Measurements from ENCODE around the gene IPCEF1.
"Not testable (repeated sequence)": the region's sequence is repeated elsewhere in the genome, so short reads cannot be mapped to it uniquely, and the experiment has no call there.

The IPCEF1 gene

GRCh38 chr6:154243793-154244750 lies 112.5 kb downstream of the IPCEF1 start:
- no peak for DNase-seq

DNA sequence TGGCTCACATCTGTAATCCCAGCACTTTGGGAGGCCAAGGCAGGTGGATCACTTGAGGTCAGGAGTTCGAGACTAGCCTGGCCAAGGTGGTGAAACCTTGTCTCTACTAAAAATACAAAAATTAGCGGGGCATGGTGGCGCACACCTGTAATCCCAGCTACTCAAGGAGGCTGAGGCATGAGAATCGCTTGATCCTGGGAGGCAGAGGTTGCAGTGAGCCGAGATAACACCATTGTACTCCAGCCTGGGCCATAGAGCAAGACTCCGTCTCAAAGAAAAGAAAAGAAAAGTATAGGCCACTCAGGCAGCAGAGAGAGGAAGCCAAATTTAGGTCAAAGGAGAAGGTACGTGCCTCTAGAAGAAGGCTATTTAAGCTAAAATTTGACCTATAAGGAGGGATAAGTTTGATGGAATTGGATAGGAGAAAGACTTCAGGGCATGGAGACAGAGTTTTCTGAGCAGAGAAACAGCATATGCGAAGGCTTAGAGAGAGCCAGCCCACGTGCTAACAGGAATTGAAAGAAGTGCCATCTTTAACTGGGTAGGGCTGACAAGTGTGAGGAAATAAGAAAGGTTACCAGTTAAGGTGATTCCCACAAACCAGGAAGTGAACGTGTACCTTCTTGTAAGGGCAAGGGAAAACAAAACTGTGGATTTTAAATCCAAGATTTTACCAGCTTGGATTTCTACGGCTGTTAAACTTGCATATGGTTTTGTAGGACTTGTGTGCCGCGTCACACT lies 113.8 kb downstream of the IPCEF1 start:
- no peak for DNase-seq

- no peak for DNase-seq
These were observed 115.0 kb downstream of the IPCEF1 start for GRCh38 chr6:154241581-154241980.

GRCh38 chr6:154241061-154241460 lies 115.5 kb downstream of the IPCEF1 start:
- DNase-seq, result not testable (repeated sequence)

GRCh38 chr6:154239392-154239791 lies 117.2 kb downstream of the IPCEF1 start:
- DNase-seq, result no peak

GRCh38 chr6:154238831-154239230 lies 117.8 kb downstream of the IPCEF1 start:
- no peak for DNase-seq

GRCh38 chr6:154236646-154237301 lies 119.8 kb downstream of the IPCEF1 start:
- DNase-seq, result no peak

DNA sequence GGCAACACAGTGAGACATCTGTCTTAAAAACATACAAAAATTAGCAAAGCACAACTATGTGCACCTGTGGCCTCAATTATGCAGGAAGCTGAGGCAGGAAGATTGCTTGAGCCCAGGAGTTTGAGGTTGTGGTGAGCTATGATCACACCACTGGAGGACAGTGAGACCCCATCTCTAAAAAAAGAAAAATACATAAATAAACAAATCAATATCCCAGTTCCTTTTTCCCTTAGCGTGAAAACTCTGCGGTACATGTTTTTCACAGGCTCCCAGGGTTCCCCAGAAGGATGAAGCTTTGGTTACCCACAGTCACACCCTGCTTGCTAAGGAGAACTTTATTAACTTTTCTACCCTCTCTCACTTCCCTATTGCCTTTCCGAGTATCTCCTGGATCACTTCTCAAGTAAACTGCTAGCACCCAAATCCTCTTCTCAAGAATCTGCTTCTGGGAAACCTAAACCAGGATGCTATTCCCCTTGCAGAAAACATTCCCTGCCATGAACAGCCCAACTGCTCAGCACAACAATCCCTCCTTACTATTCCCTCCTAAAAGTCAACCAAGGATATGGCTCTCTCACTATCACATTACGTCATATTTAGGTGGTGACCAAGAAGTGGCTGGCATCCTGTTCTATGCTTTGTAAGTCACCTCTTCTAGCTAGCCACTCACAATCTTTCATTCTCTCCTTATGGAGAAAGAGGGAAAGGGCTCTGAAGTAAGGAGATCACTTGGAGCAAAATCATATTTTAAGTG lies 122.4 kb downstream of the IPCEF1 start:
- DNase-seq, result no peak

GRCh38 chr6:154233383-154233782 lies 123.2 kb downstream of the IPCEF1 start:
- no peak for DNase-seq

GRCh38 chr6:154232013-154232910 lies 124.3 kb downstream of the IPCEF1 start:
- DNase-seq, result no peak

DNA sequence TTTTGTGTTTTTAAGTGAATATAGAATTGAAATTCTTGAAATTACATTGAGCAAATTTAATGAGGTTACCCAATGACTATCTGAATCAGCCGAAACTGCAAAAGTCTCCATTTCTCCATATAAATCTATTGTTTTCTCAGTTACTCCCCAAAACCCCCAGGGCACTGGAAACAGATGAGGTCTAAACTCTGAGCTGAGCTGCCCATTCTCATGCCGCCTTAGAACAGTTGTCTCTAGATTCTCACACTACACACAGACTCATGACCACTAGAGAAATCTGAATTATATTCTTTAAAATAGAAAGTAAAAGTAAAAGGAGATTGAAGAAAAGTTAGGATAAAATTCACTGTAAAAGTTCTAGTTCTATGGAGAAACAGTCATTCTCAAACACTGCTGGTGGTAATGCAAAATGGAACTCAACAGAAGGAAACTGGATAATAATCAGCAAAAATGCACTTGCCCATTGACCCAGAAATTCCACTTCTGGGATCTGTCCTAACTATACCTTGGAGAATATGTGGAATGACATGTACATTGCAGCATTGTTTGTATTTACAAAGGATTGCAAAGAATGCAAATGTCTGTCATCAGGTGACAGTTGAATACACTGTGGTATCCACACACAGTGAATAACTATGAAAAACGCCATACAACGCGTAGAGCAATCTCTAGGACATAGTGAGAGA lies 125.5 kb downstream of the IPCEF1 start:
- no peak for DNase-seq

DNA sequence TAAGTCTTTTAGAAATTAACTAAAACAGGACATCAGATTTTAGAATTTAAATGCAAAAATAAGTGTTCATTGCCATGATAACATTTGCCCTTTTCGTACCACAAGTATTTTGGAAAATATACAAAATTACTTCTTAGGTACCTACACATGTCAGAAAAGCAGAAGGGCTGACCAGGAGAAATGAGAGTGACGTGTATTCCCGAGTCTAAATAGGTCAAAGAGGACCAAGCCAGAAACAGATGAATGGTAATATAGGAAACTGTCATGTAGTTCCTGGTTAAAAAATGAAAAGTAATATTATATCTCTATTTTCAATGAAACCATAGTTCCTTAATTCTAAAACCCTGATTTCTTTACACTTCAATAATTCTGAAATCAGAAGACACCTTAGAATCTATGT lies 126.2 kb downstream of the IPCEF1 start:
- DNase-seq, result no peak

- DNase-seq, result no peak
These were observed 126.8 kb downstream of the IPCEF1 start for GRCh38 chr6:154229786-154230185.

GRCh38 chr6:154228521-154228905 lies 128.1 kb downstream of the IPCEF1 start:
- DNase-seq, result no peak

- no peak for DNase-seq
These were observed 128.6 kb downstream of the IPCEF1 start for GRCh38 chr6:154227862-154228520.

- DNase-seq, result no peak
These were observed 130.1 kb downstream of the IPCEF1 start for GRCh38 chr6:154226461-154226860.

- DNase-seq, result no peak
These were observed 133.3 kb downstream of the IPCEF1 start for GRCh38 chr6:154223296-154223695.

- DNase-seq, result no peak
These were observed 133.9 kb downstream of the IPCEF1 start for GRCh38 chr6:154222716-154223115.

GRCh38 chr6:154219250-154219649 lies 137.4 kb downstream of the IPCEF1 start:
- DNase-seq, result no peak

- DNase-seq, result no peak
These were observed 137.8 kb downstream of the IPCEF1 start for GRCh38 chr6:154218787-154219186.
